Bone marrow (tissue), 2 donors: ENCODE measurements around the gene PPARD.

Source experiments
- DNase-seq, 2 donors: peaks; one replicate each; lab custom pipeline; 2025; lab: John Stamatoyannopoulos, UW

PPARD gene

GRCh38 chr6:35469751-35470662 is 127.6 kb downstream of the PPARD start:
- DNase-seq = no peak

- DNase-seq = no peak
Observed at GRCh38 chr6:35470663-35471120, 128.3 kb downstream of the PPARD start.

- DNase-seq = no peak
Observed at GRCh38 chr6:35471836-35472345, 129.5 kb downstream of the PPARD start.

- no peak for DNase-seq
Observed at GRCh38 chr6:35473075-35473849, 130.9 kb downstream of the PPARD start.

- no peak for DNase-seq
Observed at GRCh38 chr6:35473850-35474130, 131.4 kb downstream of the PPARD start.

GRCh38 chr6:35474131-35474941 is 132.0 kb downstream of the PPARD start:
- no peak for DNase-seq

- DNase-seq = no peak
Observed at GRCh38 chr6:35474942-35475570, 132.7 kb downstream of the PPARD start.

- no peak for DNase-seq
Observed at GRCh38 chr6:35475573-35475972, 133.2 kb downstream of the PPARD start.

GRCh38 chr6:35476004-35476403 is 133.6 kb downstream of the PPARD start:
- no peak for DNase-seq

GRCh38 chr6:35477028-35477427 is 134.7 kb downstream of the PPARD start:
- DNase-seq = no peak
